ENCODE data around the gene FBXO15. TPM values are rescaled to one million over a fixed set of nuclear protein-coding genes. Genes with fewer than 3 reads are reported as not detected.

The FBXO15 gene
- total and polyA plus RNA-seq, 2 of the 13 experiments (the other 11 are each of a cell fraction or from before 2014, with no cell fraction given), result 0.09 to 0.12 TPM

DNA sequence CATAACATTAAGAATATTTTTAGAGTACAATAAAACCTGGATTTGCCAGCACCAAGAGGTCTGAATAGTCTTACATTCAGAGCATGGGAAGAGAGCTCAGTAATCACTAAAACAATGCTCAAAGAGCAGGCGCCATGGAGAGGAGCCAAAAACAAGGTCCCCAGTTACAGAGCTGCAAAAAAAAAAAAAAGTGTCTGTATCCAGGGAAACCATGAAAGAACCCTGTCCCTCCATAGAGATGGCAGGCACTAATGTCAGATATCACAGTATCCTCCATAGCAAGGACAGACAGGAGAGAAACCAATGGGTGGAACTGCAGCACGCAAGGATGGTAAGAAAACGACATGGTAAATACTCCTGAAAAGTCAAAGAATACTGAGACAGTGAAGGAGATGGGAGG lies 19.5 kb downstream of the FBXO15 start:
- DNase-seq (ENCODE audit: low spot score), result no peak
- intact Hi-C loops (cut with micrococcal nuclease; ENCODE audit: unreplicated experiment), result no loop called here
- Histone ChIP-seq H3K4me3 (replicated peaks in 1 of 3; ENCODE audit: insufficient read depth in 1 of 3, low read depth in 2 of 3, low read length in 3 of 3) (no peak overlapping the region), H3K36me3 (replicated peaks in 1 of 2; ENCODE audit: control insufficient read depth in 1 of 2, insufficient read depth in 2 of 2, low read length in 2 of 2) (no peaks in the 10 kb centered on the region), H3K9me3 (ENCODE audit: low read length) (no peaks in the 10 kb centered on the region), H3K9ac (ENCODE audit: insufficient read depth, low read depth, low read length) (no peak overlapping the region), H3K4me2 (ENCODE audit: low read depth, low read length) (no peak overlapping the region), H3K27ac (ENCODE audit: extremely low read length, insufficient read depth, low read length) (no peak overlapping the region), H3K79me2 (ENCODE audit: insufficient read depth, low read length) (no peaks in the 10 kb centered on the region), H2AFZ (ENCODE audit: low read length) (no peak overlapping the region), H3K27me3 (ENCODE audit: control insufficient read depth in 1 of 2, insufficient read depth in 2 of 2, low read length in 2 of 2) (peaks cover 0 to 36% of the 10 kb centered on the region in 2 experiments; a peak in 3 of 5 replicates), H3K4me1 (ENCODE audit: insufficient read depth, low read length) (no peaks in the 10 kb centered on the region), H4K20me1 (ENCODE audit: insufficient read depth, low read length) (no peaks in the 10 kb centered on the region)
- in situ Hi-C loops (cut with HindIII; ENCODE audit: extremely low pct_ligation_motif_present, low pct_unique_long_range_greater_than_20kb), result no loop called here
- no peak for TF ChIP-seq ZNF547 (CRISPR knock-in tag; IDR thresholded peaks at IDR 0.05)
- TF ChIP-seq, protein P1, sequence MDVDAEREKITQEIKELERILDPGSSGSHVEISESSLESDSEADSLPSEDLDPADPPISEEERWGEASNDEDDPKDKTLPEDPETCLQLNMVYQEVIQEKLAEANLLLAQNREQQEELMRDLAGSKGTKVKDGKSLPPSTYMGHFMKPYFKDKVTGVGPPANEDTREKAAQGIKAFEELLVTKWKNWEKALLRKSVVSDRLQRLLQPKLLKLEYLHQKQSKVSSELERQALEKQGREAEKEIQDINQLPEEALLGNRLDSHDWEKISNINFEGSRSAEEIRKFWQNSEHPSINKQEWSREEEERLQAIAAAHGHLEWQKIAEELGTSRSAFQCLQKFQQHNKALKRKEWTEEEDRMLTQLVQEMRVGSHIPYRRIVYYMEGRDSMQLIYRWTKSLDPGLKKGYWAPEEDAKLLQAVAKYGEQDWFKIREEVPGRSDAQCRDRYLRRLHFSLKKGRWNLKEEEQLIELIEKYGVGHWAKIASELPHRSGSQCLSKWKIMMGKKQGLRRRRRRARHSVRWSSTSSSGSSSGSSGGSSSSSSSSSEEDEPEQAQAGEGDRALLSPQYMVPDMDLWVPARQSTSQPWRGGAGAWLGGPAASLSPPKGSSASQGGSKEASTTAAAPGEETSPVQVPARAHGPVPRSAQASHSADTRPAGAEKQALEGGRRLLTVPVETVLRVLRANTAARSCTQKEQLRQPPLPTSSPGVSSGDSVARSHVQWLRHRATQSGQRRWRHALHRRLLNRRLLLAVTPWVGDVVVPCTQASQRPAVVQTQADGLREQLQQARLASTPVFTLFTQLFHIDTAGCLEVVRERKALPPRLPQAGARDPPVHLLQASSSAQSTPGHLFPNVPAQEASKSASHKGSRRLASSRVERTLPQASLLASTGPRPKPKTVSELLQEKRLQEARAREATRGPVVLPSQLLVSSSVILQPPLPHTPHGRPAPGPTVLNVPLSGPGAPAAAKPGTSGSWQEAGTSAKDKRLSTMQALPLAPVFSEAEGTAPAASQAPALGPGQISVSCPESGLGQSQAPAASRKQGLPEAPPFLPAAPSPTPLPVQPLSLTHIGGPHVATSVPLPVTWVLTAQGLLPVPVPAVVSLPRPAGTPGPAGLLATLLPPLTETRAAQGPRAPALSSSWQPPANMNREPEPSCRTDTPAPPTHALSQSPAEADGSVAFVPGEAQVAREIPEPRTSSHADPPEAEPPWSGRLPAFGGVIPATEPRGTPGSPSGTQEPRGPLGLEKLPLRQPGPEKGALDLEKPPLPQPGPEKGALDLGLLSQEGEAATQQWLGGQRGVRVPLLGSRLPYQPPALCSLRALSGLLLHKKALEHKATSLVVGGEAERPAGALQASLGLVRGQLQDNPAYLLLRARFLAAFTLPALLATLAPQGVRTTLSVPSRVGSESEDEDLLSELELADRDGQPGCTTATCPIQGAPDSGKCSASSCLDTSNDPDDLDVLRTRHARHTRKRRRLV (CRISPR knock-in tag; IDR thresholded peaks at IDR 0.05), result no peak
- TF ChIP-seq NR2F6 (IDR thresholded peaks at IDR 0.05), result no peak
- TF ChIP-seq NR2F6 (CRISPR knock-in tag; IDR thresholded peaks at IDR 0.05), result no peak
- TF ChIP-seq ZNF737 (CRISPR knock-in tag; IDR thresholded peaks at IDR 0.05; ENCODE audit: borderline replicate concordance), result no peak
- TF ChIP-seq HNF4G (IDR thresholded peaks at IDR 0.05; ENCODE audit: borderline replicate concordance, low read depth, low read length), result no peak
- TF ChIP-seq HNF4G (CRISPR knock-in tag; IDR thresholded peaks at IDR 0.05; ENCODE audit: borderline replicate concordance, low read depth), result no peak
- TF ChIP-seq SRSF9 (IDR thresholded peaks at IDR 0.05; ENCODE audit: borderline replicate concordance, insufficient read depth, low read depth, low read length, poor library complexity, severe bottlenecking), result no peak
- TF ChIP-seq HHEX (CRISPR knock-in tag; IDR thresholded peaks at IDR 0.05), result no peak
- TF ChIP-seq, protein P2, sequence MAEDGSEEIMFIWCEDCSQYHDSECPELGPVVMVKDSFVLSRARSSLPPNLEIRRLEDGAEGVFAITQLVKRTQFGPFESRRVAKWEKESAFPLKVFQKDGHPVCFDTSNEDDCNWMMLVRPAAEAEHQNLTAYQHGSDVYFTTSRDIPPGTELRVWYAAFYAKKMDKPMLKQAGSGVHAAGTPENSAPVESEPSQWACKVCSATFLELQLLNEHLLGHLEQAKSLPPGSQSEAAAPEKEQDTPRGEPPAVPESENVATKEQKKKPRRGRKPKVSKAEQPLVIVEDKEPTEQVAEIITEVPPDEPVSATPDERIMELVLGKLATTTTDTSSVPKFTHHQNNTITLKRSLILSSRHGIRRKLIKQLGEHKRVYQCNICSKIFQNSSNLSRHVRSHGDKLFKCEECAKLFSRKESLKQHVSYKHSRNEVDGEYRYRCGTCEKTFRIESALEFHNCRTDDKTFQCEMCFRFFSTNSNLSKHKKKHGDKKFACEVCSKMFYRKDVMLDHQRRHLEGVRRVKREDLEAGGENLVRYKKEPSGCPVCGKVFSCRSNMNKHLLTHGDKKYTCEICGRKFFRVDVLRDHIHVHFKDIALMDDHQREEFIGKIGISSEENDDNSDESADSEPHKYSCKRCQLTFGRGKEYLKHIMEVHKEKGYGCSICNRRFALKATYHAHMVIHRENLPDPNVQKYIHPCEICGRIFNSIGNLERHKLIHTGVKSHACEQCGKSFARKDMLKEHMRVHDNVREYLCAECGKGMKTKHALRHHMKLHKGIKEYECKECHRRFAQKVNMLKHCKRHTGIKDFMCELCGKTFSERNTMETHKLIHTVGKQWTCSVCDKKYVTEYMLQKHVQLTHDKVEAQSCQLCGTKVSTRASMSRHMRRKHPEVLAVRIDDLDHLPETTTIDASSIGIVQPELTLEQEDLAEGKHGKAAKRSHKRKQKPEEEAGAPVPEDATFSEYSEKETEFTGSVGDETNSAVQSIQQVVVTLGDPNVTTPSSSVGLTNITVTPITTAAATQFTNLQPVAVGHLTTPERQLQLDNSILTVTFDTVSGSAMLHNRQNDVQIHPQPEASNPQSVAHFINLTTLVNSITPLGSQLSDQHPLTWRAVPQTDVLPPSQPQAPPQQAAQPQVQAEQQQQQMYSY (CRISPR knock-in tag; IDR thresholded peaks at IDR 0.05), result no peak
- no peak for TF ChIP-seq DR1 (CRISPR knock-in tag; IDR thresholded peaks at IDR 0.05)
- TF ChIP-seq KDM1A (CRISPR knock-in tag; IDR thresholded peaks at IDR 0.05), result no peak
- no peak for TF ChIP-seq ZNF292 (CRISPR knock-in tag; IDR thresholded peaks at IDR 0.05; ENCODE audit: borderline replicate concordance, low read depth)
- no peak for TF ChIP-seq TBX3 (IDR thresholded peaks at IDR 0.05; ENCODE audit: borderline replicate concordance)
- TF ChIP-seq RBFOX2 (IDR thresholded peaks at IDR 0.05; ENCODE audit: low read depth, low read length), result no peak
- TF ChIP-seq ZNF792 (CRISPR knock-in tag; IDR thresholded peaks at IDR 0.05), result no peak
- TF ChIP-seq TOE1 (CRISPR knock-in tag; IDR thresholded peaks at IDR 0.05), result no peak
- TF ChIP-seq, protein P3, sequence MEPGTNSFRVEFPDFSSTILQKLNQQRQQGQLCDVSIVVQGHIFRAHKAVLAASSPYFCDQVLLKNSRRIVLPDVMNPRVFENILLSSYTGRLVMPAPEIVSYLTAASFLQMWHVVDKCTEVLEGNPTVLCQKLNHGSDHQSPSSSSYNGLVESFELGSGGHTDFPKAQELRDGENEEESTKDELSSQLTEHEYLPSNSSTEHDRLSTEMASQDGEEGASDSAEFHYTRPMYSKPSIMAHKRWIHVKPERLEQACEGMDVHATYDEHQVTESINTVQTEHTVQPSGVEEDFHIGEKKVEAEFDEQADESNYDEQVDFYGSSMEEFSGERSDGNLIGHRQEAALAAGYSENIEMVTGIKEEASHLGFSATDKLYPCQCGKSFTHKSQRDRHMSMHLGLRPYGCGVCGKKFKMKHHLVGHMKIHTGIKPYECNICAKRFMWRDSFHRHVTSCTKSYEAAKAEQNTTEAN (CRISPR knock-in tag; conservative IDR thresholded peaks at IDR 0.05), result no peak
- no peak for ATAC-seq
- ChIA-PET POLR2A (no interaction called here), CTCF (ENCODE audit: low intra/inter-chr PET ratio, low total read pairs) (no interaction called here)
- BruUV-seq (replicated peaks), result no TSS peak
- FAIRE-seq, result no peak
- 0% methylated on average over 3 of the region's 3 CpGs for WGBS (ENCODE audit: low lambda C conversion rate)
